ENCODE results near the gene KRTAP19-7. TPM values are rescaled to one million over a fixed set of nuclear protein-coding genes. Genes with fewer than 3 reads are reported as not detected.

The KRTAP19-7 gene
- total RNA-seq, 1 experiment from 2014 or later = not detected

- RAD21 ChIA-PET (ENCODE audit: low non-redundant PET in 1 of 2, low total read pairs in 2 of 2, uncharacterized antibody in 2 of 2, unreplicated experiment in 2 of 2) = no interaction called here
These were observed 21.8 kb upstream of the KRTAP19-7 start for GRCh38 chr21:30582870-30583269.

More at GRCh38 chr21:30582870-30583269, 21.8 kb upstream of the KRTAP19-7 start:
- H3K79me2 ChIP-seq (ENCODE audit: insufficient read depth, low read length) = no peaks in the 10 kb centered on the region
- ChIA-PET POLR2A (no interaction called here), CTCF (no interaction called here)
- no peaks in the 10 kb centered on the region for H3K9me2 ChIP-seq (ENCODE audit: insufficient read depth)
- BruUV-seq (replicated peaks) = no TSS peak
- H4K20me1 ChIP-seq (ENCODE audit: insufficient read depth) = no peaks in the 10 kb centered on the region
- no peaks in the 10 kb centered on the region for H3K4me1 ChIP-seq (ENCODE audit: control insufficient read depth in 1 of 2, insufficient read depth in 2 of 2, low read length in 2 of 2)
- no peak overlapping the region for H3K4me3 ChIP-seq (replicated peaks in 1 of 2; ENCODE audit: low read depth in 1 of 2, low read length in 2 of 2)
- TF ChIP-seq RAD21 (IDR thresholded peaks at IDR 0.05; ENCODE audit: low read depth) (no peak), POLR2AphosphoS5 (IDR thresholded peaks at IDR 0.05; ENCODE audit: low read depth, low read length) (no peak), YY1 (IDR thresholded peaks at IDR 0.05; ENCODE audit: extremely low read depth, insufficient replicate concordance, low read depth, low read length) (no peak), ZNF274 (IDR thresholded peaks at IDR 0.05; ENCODE audit: low read depth, low read length) (no peak), JUND (IDR thresholded peaks at IDR 0.05) (no peak), ZBTB33 (IDR thresholded peaks at IDR 0.05; ENCODE audit: extremely low read depth, insufficient replicate concordance, low read length) (no peak), CEBPB (IDR thresholded peaks at IDR 0.05; ENCODE audit: low read depth) (no peak), ELF1 (IDR thresholded peaks at IDR 0.05; ENCODE audit: borderline replicate concordance, low read depth) (no peak), SP1 (IDR thresholded peaks at IDR 0.05; ENCODE audit: low read depth) (no peak), REST (IDR thresholded peaks at IDR 0.05; ENCODE audit: low read depth) (no peak)
- H2AFZ ChIP-seq (ENCODE audit: low read depth, low read length, poor library complexity, severe bottlenecking) = no peak overlapping the region
- intact Hi-C loops (cut with micrococcal nuclease) = no loop called here
- no peak overlapping the region for H3K9ac ChIP-seq (ENCODE audit: low read length)
- ATAC-seq (no peak), DNase-seq (ENCODE audit: low read depth, low spot score) (no peak)
- peaks cover 18 to 24% of the 10 kb centered on the region in 2 experiments; a peak in 2 of 4 replicates for H3K9me3 ChIP-seq (ENCODE audit: control insufficient read depth in 1 of 2, insufficient read depth in 1 of 2, low read depth in 1 of 2, low read length in 2 of 2)
- no peak overlapping the region for H3K27ac ChIP-seq (ENCODE audit: low read depth, low read length)
- H3K4me2 ChIP-seq (ENCODE audit: low read length) = no peak overlapping the region
- H3K27me3 ChIP-seq (ENCODE audit: insufficient read depth, low read length) = no peaks in the 10 kb centered on the region
- no peaks in the 10 kb centered on the region for H3K36me3 ChIP-seq (ENCODE audit: control insufficient read depth in 1 of 2, insufficient read depth in 2 of 2, low read length in 2 of 2)

All from HCT116 (cell line).